GM18508 (cell line): ENCODE results near the gene DENND6B.
"Not testable (repeated sequence)": the region's sequence is repeated elsewhere in the genome, so short reads cannot be mapped to it uniquely, and the experiment has no call there.

Source experiments
- ATAC-seq: cut with Tn5 transposase; IDR thresholded peaks from one replicate; pipeline ENCODE4 v1.9.1; 2021; ENCODE audit warnings: moderate number of reproducible peaks; ENCODE audit not compliant: insufficient read depth, unreplicated experiment

The DENND6B gene, protein sequence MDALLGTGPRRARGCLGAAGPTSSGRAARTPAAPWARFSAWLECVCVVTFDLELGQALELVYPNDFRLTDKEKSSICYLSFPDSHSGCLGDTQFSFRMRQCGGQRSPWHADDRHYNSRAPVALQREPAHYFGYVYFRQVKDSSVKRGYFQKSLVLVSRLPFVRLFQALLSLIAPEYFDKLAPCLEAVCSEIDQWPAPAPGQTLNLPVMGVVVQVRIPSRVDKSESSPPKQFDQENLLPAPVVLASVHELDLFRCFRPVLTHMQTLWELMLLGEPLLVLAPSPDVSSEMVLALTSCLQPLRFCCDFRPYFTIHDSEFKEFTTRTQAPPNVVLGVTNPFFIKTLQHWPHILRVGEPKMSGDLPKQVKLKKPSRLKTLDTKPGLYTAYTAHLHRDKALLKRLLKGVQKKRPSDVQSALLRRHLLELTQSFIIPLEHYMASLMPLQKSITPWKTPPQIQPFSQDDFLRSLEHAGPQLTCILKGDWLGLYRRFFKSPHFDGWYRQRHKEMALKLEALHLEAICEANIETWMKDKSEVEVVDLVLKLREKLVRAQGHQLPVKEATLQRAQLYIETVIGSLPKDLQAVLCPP

DNA sequence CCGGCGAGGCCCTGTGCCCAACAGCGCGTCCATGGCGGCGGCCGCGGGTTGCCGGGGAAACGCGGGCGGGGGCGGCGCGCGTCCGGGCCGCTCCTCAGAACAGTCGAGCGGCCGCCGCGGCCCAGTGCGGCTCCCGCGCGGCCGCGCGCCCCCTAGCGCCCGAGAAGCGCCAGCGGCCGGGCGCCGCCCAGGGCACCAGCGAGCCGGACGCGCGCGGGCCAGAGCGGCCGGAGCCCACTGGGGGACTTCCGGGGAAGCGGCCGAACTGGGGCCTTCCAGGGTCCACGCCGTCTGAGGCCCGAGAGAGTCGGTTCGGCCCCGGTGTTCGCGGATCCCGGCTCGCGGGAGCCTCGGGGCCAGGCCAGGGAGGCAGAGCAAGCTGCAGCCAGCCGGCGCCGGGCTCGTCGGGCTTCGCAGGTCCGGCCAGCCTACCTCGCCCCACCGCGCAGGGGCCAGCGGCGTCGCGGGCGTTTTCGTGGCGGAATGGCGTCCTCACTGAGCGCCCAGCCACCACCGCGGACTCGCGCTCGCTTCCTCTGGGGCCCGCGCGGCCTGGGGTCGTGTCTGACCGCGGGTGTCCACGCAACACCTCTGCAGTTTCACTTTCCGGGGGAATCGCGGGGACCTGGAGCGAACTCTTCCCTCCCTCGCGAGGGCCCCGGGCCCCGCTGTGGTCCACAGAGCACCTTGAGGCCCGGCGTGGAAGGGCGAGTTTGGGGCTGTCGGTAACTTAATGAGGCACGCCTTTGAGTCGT is at the start of gene DENND6B:
DENND6B (minus strand) TSS at position 57 of the 755 bp plus-strand sequence; CDS start at position 33, 24 bp downstream.
- no peak for ATAC-seq

GRCh38 chr22:50376085-50376651 is 49.4 kb upstream of the DENND6B start:
- no peak for ATAC-seq

DNA sequence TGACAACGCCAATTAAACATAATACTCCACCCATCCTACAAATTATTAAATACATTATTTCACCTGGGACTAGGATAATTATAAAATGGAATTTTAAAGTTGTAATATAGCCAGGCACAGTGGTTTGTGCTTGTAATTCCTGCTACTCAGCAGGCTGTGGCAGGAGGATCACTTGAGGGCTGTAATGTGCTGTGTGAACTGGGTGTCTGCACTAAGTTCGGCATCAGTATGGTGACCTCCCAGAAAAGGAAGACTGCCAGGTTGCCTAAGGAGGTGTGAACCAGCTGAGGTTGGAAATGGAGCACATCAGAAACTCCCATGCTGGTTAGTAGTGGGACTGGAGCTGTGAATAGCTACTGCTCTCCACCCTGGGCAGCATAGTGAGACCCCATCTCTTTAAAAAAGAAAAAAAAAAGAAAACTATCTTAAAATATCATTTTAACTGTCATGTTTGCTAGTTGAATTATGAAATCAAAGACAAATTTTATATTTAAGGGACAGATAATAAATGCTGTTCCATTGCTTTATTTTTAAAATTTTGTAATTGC is 44.4 kb upstream of the DENND6B start:
- no peak for ATAC-seq

GRCh38 chr22:50367778-50368500 is 41.1 kb upstream of the DENND6B start:
- ATAC-seq = no peak

GRCh38 chr22:50363803-50364194 is 37.0 kb upstream of the DENND6B start:
- ATAC-seq = not testable (repeated sequence)

- ATAC-seq = no peak
Observed at GRCh38 chr22:50363166-50363802, 36.5 kb upstream of the DENND6B start.

DNA sequence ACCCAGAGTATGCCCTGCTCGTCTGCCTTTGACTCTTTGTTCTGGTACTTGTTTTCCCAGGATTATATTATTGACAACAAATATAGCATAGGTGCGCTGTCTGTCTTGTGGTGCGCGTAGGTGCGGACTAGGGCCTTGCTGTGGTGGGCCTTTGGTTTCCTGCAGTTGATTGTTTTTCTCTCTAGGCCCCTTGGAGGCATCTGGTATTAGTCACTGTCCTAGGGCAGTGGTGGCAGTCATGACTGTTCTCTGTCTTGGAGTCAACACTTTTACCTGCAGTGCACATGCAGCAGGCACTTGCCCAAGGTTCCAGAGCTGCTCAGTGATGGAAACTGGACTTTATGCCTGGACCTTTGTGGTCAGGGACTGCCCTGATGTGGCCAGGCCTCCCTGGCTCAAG is 34.9 kb upstream of the DENND6B start:
- no peak for ATAC-seq

DNA sequence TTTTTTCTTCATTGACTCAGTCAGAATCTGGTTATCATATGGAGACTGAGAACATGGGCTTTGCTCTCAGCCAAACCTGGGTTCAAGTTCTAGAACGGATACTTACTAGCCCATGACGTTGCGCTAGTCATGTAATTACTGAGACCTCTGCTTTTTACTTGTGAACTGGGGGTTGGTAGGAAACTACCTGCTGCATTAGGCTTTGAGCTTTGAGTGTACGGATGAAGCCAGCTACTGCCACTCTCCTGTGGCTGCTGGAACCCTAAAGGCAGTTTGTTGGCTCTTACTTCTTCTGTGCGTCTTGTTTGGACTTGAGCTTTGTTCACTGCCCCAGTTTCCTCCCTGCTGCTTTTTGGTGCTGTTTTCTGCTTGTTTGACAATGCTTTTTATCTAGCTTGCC is 34.4 kb upstream of the DENND6B start:
- ATAC-seq = no peak

GRCh38 chr22:50360578-50360977 is 33.8 kb upstream of the DENND6B start:
- no peak for ATAC-seq

DNA sequence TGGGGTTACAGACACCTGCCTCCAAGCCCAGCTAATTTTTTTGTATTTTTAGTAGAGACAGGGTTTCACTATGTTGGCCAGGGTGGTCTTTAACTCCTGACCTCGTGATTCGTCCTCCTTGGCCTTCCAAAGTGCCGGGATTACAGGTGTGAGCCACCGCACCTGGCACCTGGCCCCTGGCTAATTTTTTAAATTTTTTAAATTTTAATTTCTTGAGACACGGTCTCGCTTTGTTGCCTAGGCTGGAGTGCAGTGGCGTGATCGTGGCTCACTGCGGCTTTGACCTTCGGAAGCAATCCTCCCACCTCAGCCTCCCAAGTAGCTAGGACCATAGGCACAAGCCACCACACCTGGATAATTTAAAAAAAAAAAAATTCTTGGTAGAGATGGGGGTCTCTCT is 30.9 kb upstream of the DENND6B start:
- ATAC-seq = no peak

DNA sequence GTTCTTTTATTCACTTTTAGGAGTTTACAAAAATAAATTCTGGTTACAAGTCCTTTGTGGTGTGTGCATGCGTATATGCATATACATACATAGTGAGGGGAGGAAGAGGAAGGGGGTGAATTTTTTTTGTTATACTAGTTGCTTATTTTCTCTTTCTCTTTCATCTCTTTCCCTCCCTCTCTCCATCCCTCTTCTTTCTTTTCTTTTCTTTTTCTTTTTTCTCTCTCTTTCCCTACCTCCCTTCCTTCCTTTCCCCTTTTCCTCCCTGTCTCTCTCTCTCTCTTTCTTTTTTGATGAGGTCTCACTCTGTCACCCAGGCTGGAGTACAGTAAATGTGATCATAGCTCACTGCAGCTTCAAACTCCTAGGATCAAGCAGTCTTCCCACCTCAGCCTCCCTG is 30.4 kb upstream of the DENND6B start:
- no peak for ATAC-seq

- ATAC-seq = no peak
Observed at GRCh38 chr22:50356186-50356585, 29.4 kb upstream of the DENND6B start.

- ATAC-seq = no peak
Observed at GRCh38 chr22:50348058-50348457, 21.2 kb upstream of the DENND6B start.

DNA sequence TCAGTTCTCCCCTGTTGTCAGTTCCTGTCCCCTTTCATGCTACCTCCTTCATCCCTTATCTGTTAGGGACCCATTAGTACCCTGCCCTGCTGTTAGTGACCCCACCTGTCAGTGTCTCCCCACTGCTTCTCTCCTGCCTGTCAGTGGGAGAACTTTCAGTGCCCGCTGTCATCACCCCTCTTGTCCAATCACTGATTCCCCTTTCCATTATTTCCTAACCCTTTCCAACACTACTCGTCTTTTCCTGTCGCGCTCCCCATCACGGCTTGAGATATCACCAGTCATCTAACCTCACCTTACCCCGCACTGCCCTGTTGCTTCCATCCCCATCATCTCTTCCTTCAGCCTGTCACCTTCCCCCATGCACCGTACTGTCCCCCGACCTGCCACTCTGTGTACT is 20.3 kb upstream of the DENND6B start:
- ATAC-seq = no peak

DNA sequence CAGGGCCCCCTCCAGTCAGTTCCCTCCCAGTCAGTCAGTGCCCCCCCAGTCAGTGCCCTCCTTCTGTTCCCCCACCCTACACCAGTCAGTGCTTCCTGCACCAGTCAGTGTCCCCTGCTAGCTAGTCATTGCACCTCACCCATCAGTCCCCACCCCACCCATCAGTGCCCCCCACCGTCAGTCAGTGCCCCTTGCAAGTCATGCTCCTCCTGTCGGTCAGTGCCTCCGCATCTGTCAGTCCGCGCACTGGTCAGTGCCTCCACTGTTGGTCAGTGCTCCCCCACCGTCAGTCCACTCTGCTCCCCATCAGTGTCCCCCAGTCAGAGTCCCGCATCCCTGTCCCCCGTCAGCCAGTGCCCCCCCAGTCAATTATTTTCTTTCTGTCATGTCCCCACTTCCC is 19.7 kb upstream of the DENND6B start:
- ATAC-seq = no peak

- no peak for ATAC-seq
Observed at GRCh38 chr22:50343541-50343935, 16.7 kb upstream of the DENND6B start.

- no peak for ATAC-seq
Observed at GRCh38 chr22:50342651-50343540, 16.1 kb upstream of the DENND6B start, which contains the start of gene PPP6R2. TSS of gene PPP6R2 (plus strand) at chr22:50343327. CDS start at chr22:50393909, 50,582 bp downstream.

DNA sequence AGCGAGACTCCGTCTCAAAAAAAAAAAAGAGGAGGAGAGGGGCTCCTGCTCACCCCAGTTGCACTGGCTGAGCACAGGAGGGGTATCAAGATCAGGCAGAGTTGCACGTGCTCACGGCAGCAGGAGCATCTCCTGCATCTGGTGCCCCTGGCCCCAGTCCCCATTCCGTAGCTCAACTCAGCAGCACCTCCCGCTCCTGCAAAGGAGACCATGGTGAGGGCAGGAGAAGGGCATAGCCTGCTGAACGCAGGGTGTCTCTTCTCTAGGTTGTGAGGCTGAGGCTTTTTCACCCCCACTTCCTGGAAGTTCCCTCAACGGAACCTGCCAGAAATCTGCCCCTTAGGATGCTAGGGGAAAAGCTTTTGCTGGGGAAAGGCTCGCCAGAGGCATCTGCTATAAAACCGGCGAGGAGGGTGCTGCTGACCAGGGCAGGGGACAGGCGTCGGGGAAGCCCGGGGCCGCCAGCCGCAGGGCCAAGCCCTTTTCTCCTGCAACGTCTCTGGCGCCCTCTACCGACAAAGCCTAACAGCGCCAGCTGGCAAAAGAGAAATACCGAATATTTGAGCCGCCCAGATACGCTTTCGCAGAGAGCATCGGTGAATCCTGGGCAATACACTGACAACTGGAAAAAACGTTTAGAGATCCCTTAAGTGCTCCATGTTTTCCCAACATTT is 15.3 kb upstream of the DENND6B start:
- ATAC-seq = no peak
